Osteoblast (primary cell): ENCODE measurements around the gene SLC25A34. TPM values are rescaled to one million over a fixed set of nuclear protein-coding genes. Genes with fewer than 3 reads are reported as not detected.
A peak's percentile ranks its signal among the peaks of the same experiment; 100 is the strongest.

Experiments used
- DNase-seq: peaks from one replicate; pipeline ENCODE4 v3.0.0; 2011; ENCODE audit warnings: low spot score, mixed read lengths; ENCODE audit not compliant: insufficient read length; ENCODE audit errors: missing footprints
- H2AFZ ChIP-seq: 2 replicates; pipeline ENCODE4 v1.6.0; 2011; ENCODE audit warnings: mild to moderate bottlenecking, low read length
- H3K27ac ChIP-seq: 2 replicates; pipeline ENCODE4 v1.5.1; 2011; ENCODE audit warnings: mild to moderate bottlenecking, low read depth, low read length, moderate library complexity
- H3K27me3 ChIP-seq: 2 replicates; pipeline ENCODE4 v1.6.0; 2012; ENCODE audit warnings: mild to moderate bottlenecking, control low read depth, inconsistent platforms, low read length, moderate library complexity; ENCODE audit not compliant: insufficient read depth
- H3K36me3 ChIP-seq: 2 replicates; pipeline ENCODE4 v1.5.1; 2011; ENCODE audit warnings: mild to moderate bottlenecking, low read length, control low read depth, moderate library complexity; ENCODE audit not compliant: insufficient read depth
- H3K4me1 ChIP-seq: 2 replicates; pipeline ENCODE4 v1.5.1; 2011; ENCODE audit warnings: mild to moderate bottlenecking, low read length, control low read depth, moderate library complexity; ENCODE audit not compliant: insufficient read depth
- H3K4me2 ChIP-seq: 2 replicates; pipeline ENCODE4 v1.6.0; 2011; ENCODE audit warnings: mild to moderate bottlenecking, low read length; ENCODE audit not compliant: insufficient read depth
- H3K4me3 ChIP-seq: fragments of 200-600 bp; sonication (generic); 3 replicates; pipeline ENCODE4 v1.5.1; 2012; ENCODE audit warnings: mild to moderate bottlenecking, low read length, inconsistent platforms; ENCODE audit not compliant: insufficient read depth
- H3K79me2 ChIP-seq: 2 replicates; pipeline ENCODE4 v1.6.0; 2012; ENCODE audit warnings: mild to moderate bottlenecking, low read length, control low read depth, inconsistent platforms; ENCODE audit not compliant: insufficient read depth
- H3K9me3 ChIP-seq: 2 replicates; pipeline ENCODE4 v1.5.1; 2011; ENCODE audit warnings: low read depth, low read length, control low read depth
- H4K20me1 ChIP-seq: 2 replicates; pipeline ENCODE4 v1.6.0; 2012; ENCODE audit warnings: mild to moderate bottlenecking, low read length, control low read depth; ENCODE audit not compliant: insufficient read depth
- total RNA-seq: library from RNA; depleted of rRNA; stranded (reverse); fragments of >200 nt; gene quantifications from 2 replicates; pipeline ENCODE4 v1.2.3, GENCODE V29; 2012
- TF ChIP-seq, protein P1 (sequence below): IDR thresholded peaks from 2 replicates; pipeline ENCODE4 v1.5.1; 2011; ENCODE audit warnings: mild to moderate bottlenecking, low read depth, low read length, moderate library complexity; ENCODE audit errors: extremely low read depth

The SLC25A34 gene
- total RNA-seq, 1 donor: 1.4 TPM

- H3K9me3 ChIP-seq: no peaks in the 10 kb centered on the region
- H4K20me1 ChIP-seq: no peaks in the 10 kb centered on the region
- no peak overlapping the region for H3K4me2 ChIP-seq
- H3K27ac ChIP-seq: no peak overlapping the region
- H3K4me1 ChIP-seq: no peaks in the 10 kb centered on the region
- TF ChIP-seq, protein P1, sequence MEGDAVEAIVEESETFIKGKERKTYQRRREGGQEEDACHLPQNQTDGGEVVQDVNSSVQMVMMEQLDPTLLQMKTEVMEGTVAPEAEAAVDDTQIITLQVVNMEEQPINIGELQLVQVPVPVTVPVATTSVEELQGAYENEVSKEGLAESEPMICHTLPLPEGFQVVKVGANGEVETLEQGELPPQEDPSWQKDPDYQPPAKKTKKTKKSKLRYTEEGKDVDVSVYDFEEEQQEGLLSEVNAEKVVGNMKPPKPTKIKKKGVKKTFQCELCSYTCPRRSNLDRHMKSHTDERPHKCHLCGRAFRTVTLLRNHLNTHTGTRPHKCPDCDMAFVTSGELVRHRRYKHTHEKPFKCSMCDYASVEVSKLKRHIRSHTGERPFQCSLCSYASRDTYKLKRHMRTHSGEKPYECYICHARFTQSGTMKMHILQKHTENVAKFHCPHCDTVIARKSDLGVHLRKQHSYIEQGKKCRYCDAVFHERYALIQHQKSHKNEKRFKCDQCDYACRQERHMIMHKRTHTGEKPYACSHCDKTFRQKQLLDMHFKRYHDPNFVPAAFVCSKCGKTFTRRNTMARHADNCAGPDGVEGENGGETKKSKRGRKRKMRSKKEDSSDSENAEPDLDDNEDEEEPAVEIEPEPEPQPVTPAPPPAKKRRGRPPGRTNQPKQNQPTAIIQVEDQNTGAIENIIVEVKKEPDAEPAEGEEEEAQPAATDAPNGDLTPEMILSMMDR: peak; percentile 79
- H3K79me2 ChIP-seq: no peaks in the 10 kb centered on the region
- peak; percentile 97 for DNase-seq
- H3K27me3 ChIP-seq: no peaks in the 10 kb centered on the region
- H2AFZ ChIP-seq: no peak overlapping the region
- no peaks in the 10 kb centered on the region for H3K36me3 ChIP-seq
- no peak overlapping the region for H3K4me3 ChIP-seq
Observed at GRCh38 chr1:15740924-15741850, 5.1 kb downstream of the SLC25A34 start.

GRCh38 chr1:15742339-15742801, 6.3 kb downstream of the SLC25A34 start, which contains the start of gene TMEM82:
Gene TMEM82 (plus strand): TSS chr1:15742499. CDS start chr1:15742560, 61 bp downstream.
- H4K20me1 ChIP-seq: no peaks in the 10 kb centered on the region
- H3K4me1 ChIP-seq: no peaks in the 10 kb centered on the region
- H3K27me3 ChIP-seq: no peaks in the 10 kb centered on the region
- H3K4me2 ChIP-seq: no peak within 1 kb of the TSS
- no peaks in the 10 kb centered on the region for H3K79me2 ChIP-seq
- no peak for DNase-seq
- no peak within 1 kb of the TSS for H3K4me3 ChIP-seq
- no peaks in the 10 kb centered on the region for H3K9me3 ChIP-seq
- TF ChIP-seq, protein P1: no peak
- no peak within 1 kb of the TSS for H3K27ac ChIP-seq
- H3K36me3 ChIP-seq: no peaks in the 10 kb centered on the region
- H2AFZ ChIP-seq: no peak within 1 kb of the TSS

DNA sequence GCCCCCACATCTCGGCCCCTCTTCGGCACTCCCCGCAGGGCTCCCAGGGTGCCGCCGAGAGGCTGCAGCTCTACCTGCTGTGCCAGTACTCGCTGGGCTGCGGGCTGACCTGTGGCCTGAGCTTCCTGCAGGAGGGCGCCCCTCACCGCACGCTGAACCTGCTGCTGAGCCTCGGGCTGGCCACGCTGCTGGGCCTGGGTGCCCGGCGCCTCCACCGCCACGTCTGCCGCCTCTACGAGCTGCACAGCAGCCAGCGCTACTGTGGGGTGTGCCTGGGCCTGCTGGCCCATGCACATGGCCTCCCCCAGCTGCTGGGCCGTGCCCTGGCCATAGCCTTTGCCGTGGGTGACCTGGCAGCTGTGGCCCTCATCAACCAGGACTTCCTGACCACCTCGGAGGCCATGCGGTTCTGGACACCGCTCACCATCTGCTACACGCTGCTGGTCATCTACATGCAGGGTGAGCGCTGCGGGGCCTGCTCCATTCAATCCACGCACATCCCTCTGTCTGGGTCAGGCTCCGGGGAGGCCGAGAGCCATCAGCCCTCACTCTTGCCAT, 8.1 kb downstream of the SLC25A34 start:
- no peaks in the 10 kb centered on the region for H3K27me3 ChIP-seq
- H4K20me1 ChIP-seq: no peaks in the 10 kb centered on the region
- no peaks in the 10 kb centered on the region for H3K36me3 ChIP-seq
- H3K4me1 ChIP-seq: peaks cover under 1% of the 10 kb centered on the region
- no peak overlapping the region for H3K27ac ChIP-seq
- TF ChIP-seq, protein P1: no peak
- no peak overlapping the region for H3K4me3 ChIP-seq
- no peak overlapping the region for H3K4me2 ChIP-seq
- H2AFZ ChIP-seq: no peak overlapping the region
- H3K79me2 ChIP-seq: no peaks in the 10 kb centered on the region
- no peak for DNase-seq
- H3K9me3 ChIP-seq: no peaks in the 10 kb centered on the region

GRCh38 chr1:15747378-15747777, 11.3 kb downstream of the SLC25A34 start:
- no peak overlapping the region for H3K27ac ChIP-seq

More at GRCh38 chr1:15747378-15747777, 11.3 kb downstream of the SLC25A34 start:
- TF ChIP-seq, protein P1: no peak
- H3K27me3 ChIP-seq: no peaks in the 10 kb centered on the region
- H3K36me3 ChIP-seq: no peaks in the 10 kb centered on the region
- H3K4me3 ChIP-seq: no peak overlapping the region
- peaks cover 11% of the 10 kb centered on the region for H3K4me1 ChIP-seq
- DNase-seq: no peak
- no peak overlapping the region for H3K4me2 ChIP-seq
- H3K79me2 ChIP-seq: no peaks in the 10 kb centered on the region
- H4K20me1 ChIP-seq: no peaks in the 10 kb centered on the region
- no peaks in the 10 kb centered on the region for H3K9me3 ChIP-seq
- no peak overlapping the region for H2AFZ ChIP-seq
